NB4 (cell line): ENCODE measurements around the gene NRDC.

Source experiments
- DNase-seq: peaks from one replicate; pipeline ENCODE4 v3.0.0; 2010; ENCODE audit warnings: low read depth
- H3K4me3 ChIP-seq: one replicate; pipeline ENCODE4 v1.5.1; 2011; ENCODE audit warnings: mild to moderate bottlenecking, low read depth, low read length, moderate library complexity
- CTCF ChIP-seq: IDR thresholded peaks from one replicate; pipeline ENCODE4 v1.5.1; 2012; ENCODE audit warnings: low read depth, low read length
- MAX ChIP-seq: IDR thresholded peaks from 2 replicates; pipeline ENCODE4 v1.6.1; 2011; ENCODE audit warnings: low read depth, low read length
- MYC ChIP-seq: IDR thresholded peaks from 2 replicates; pipeline ENCODE4 v1.6.1; 2011; ENCODE audit warnings: low read depth, low read length
- POLR2A ChIP-seq: IDR thresholded peaks from 2 replicates; pipeline ENCODE4 v1.6.1; 2011; ENCODE audit warnings: mild to moderate bottlenecking; ENCODE audit not compliant: insufficient read length; ENCODE audit errors: extremely low read depth

Gene NRDC

GRCh38 chr1:51840743-51841461 is 37.6 kb downstream of the NRDC start:
- DNase-seq: no peak
- TF ChIP-seq MYC (no peak), CTCF (no peak), POLR2A (no peak), MAX (no peak)
- no peak overlapping the region for H3K4me3 ChIP-seq

- TF ChIP-seq MYC: no peak
- no peak for TF ChIP-seq MAX
- no peak for TF ChIP-seq POLR2A
- TF ChIP-seq CTCF: no peak
- DNase-seq: no peak
- no peak overlapping the region for H3K4me3 ChIP-seq
Measured at GRCh38 chr1:51840182-51840581, 38.3 kb downstream of the NRDC start.

GRCh38 chr1:51839094-51839493 is 39.4 kb downstream of the NRDC start:
- no peak overlapping the region for H3K4me3 ChIP-seq
- TF ChIP-seq MAX: no peak
- no peak for TF ChIP-seq POLR2A
- no peak for TF ChIP-seq CTCF
- TF ChIP-seq MYC: no peak
- no peak for DNase-seq

- TF ChIP-seq MYC: no peak
- no peak for TF ChIP-seq MAX
- no peak for TF ChIP-seq POLR2A
- no peak for TF ChIP-seq CTCF
- no peak overlapping the region for H3K4me3 ChIP-seq
- no peak for DNase-seq
Measured at GRCh38 chr1:51837243-51837642, 41.3 kb downstream of the NRDC start.

- DNase-seq: no peak
- TF ChIP-seq MYC (no peak), MAX (no peak), POLR2A (no peak), CTCF (no peak)
- H3K4me3 ChIP-seq: no peak overlapping the region
Measured at GRCh38 chr1:51833700-51834099, 44.8 kb downstream of the NRDC start.

GRCh38 chr1:51829058-51829457 is 49.5 kb downstream of the NRDC start:
- no peak for TF ChIP-seq CTCF
- TF ChIP-seq POLR2A: no peak
- no peak for TF ChIP-seq MYC
- TF ChIP-seq MAX: no peak
- DNase-seq: no peak

More at GRCh38 chr1:51829058-51829457, 49.5 kb downstream of the NRDC start:
- no peak overlapping the region for H3K4me3 ChIP-seq
